HG02763 (cell line): ENCODE data around the gene ETNK2.

ENCODE experiments used
- ATAC-seq: cut with Tn5 transposase; IDR thresholded peaks from one replicate; pipeline ENCODE4 v1.9.1; 2021; ENCODE audit warnings: mild to moderate bottlenecking, moderate library complexity; ENCODE audit not compliant: unreplicated experiment

ETNK2 gene

DNA sequence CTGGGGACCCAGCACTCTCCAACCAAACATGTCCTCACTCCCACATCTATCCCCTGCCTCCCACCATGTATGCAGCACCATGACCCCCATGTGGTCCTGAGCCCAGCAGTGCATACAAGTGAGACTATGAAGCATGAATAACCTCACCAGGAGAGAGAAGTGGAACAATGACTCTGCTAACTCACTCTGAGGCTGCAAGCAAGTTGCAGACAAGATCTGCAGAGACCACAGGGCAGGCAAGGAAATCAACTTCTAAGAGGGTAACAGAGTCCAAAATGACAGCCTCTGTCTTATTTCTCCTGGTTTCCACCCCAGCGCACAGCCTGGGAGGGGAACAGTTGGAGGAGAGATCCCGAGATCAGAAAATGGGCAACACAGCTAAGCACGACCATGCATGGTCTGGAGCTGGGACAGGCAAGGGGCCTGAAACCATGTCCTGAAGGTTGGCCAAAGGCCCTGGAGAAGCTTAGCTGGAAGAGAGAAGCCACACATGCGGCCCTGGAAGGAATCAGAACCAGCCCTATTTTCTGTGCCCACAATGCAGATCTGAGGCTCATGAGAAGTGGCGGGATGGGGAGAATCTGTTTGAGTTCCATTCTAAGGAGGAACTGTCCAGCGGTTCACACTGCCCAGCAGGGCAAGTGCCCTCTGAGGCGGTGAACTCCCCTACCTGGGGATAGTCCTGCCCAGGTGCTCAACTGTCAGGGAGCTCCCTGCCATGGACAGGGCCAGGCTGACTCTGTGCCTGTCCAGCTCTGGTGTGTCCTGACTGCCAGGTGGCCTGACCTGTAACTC is 26.8 kb upstream of the ETNK2 start:
- ATAC-seq: no peak

DNA sequence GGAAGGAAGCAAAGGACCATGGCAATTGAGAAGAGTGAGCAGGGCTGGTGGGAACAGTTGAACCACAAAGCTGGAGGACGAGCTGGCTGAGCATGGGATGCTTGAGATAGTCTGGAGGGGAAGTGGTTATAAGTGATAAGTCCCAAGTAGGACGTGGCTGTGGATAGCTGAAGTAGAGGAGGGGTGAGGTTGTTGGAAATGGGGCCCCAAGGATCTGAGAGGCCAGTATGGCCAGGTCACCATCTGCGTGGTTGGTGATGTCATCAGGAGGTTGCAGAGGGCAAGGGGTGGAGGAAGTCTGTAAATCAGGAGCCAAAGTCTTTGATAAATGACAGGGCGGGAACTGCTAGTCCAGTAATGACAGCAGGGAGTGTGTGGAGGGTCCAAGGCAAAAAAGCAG is 25.3 kb upstream of the ETNK2 start:
- ATAC-seq: no peak

DNA sequence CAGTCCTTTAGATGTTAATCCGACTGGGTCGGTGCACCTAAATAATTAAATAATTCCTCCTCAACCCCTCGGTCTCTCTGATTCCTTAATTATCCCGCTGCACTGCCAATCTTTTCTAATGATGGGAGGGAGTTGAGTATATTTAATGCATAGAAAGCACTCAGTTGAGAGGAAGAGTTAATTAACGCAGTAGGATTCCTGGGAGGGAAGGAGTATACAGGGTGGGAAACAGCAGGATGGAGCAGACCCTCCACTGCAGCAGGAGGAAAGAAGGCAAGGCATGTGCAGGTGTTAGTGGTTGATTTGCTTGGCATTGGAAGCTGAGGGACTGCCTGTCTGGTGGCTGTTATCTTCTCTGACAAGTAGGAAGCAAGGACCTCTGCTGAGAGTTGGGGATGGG is 24.2 kb upstream of the ETNK2 start:
- no peak for ATAC-seq

DNA sequence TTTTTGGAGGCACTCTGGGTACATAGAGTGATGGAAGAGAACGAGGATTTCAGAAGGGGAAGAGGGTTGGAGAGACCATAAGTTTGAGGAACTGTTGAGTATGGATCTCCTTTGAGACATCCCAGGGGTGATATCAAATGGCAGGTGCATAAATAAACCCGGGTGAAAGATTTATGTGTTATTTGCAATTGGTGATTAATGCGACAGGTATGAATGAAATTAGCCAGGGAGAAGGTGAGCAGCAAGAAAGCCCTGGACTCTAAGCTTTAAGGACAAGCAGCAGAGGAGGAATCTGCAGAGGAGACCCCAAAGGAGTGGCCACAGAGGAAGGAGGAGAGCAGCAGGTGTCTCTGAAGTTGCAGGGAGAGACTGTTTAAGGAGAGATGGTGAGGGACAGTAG is 23.1 kb upstream of the ETNK2 start:
- no peak for ATAC-seq

DNA sequence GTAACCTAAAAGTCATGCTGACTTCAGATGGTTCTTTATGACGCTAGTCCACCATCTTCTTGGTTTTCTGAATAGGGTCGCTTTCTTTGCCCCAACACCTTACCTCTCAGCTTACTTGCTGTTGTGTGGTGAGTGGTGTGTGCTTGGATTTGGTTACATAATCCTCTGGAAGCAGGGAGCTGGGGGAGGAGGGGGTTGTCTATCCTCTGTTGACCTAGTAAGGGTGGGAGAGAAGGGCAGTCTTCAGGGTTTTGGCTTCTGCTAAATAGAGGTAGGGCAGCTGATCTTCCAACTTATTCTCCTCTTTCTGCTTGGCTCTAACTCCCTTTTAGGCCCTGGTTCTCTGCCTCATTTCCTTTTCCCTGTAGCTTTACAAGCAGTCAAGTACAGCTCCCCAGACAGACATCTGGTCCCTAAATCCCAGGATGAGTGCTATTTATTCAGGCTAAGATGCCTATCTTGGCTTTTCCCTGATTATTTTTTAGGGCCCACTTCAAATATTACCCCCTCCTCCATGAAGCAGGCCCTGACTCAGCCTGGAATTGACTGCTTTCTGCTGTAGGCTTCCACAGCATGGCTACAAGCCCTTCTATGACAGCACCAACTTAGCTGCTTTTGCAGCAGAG is 20.7 kb upstream of the ETNK2 start:
- no peak for ATAC-seq

DNA sequence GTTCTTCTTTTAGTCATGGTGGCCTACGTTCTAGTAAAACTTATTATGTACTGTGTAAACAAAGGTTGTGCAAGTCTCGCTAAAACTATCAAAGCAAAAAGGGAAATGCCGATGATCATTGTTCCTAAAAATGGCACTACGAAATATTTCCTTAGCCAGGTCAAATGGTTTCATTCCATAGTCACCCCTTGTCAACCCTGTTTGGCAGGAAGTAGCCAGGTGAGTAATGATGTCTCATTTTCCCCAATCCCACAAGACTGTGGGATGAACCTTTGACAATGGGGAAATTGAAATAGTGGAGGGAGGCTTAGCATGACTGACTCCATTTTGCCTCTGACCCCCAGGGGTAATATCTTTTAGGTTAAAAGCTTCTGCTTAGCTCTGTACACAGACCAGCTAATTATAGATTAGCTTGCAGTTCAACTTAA is 19.9 kb upstream of the ETNK2 start:
- no peak for ATAC-seq

DNA sequence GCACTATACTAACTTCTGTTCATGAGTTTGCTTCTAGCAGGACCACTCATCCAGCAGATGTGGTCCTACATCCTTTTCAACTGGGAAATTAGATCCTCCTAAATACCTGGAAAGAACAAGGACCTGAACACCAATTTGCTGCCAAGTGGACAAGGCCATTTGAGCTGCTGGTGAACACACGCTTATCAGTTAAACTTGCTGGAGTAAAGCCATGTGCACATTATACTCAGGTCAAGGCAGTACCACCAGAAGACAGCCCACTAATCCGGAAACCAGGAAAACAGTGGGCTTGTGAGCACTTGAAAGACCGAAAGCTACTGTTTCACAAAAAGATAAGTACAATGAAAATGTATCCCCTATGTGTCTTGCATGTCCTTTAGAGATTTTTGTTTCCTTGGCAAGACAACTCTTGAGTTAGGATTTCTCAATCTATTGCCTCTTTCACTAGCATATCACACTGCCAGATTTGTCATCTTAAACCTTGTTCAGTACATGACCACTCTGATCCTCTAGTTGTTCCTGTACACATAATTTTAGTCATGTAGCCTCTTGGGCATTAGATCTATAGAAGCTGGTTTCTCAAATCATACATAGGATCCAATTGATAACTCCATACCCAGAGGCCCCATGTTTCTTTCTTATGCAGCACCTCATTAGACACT is 18.8 kb upstream of the ETNK2 start:
- no peak for ATAC-seq

DNA sequence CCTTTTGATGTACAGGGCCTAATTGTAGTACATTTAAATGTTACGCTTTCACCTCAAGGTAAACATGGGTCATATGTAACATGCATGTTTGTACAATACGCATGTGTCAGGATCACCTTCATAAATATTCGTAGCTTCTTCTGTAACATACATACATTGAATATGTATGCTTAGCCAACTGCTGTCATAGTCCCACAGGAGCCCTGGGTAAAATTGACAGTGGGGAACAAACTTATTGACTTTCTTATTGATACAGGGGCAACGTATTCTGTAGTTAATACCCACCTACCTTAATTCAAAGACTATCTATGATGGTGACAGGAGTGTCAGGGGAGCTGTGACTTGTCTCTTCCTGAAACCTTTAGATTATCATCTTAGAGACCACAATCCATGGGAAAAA is 18.0 kb upstream of the ETNK2 start:
- ATAC-seq: no peak

DNA sequence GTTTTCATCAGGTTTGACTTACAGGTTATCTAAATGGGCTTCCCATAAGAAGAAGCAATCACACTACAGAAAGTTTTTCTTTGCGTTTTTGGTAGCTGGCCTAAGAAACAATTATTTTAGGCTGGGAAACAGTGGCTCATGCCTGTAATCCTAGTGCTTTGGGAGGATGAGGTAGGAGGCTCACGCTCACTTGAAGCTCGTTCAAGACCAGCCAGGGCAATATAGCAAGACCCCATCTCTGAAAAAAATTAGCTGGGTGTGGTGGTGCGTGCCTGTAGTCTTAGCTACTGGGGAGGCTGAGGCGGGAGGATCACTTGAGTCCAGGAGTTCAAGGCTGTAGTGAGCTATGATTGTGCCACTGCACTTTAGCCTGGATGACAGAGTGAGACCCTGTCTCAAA is 15.9 kb upstream of the ETNK2 start:
- ATAC-seq: no peak

DNA sequence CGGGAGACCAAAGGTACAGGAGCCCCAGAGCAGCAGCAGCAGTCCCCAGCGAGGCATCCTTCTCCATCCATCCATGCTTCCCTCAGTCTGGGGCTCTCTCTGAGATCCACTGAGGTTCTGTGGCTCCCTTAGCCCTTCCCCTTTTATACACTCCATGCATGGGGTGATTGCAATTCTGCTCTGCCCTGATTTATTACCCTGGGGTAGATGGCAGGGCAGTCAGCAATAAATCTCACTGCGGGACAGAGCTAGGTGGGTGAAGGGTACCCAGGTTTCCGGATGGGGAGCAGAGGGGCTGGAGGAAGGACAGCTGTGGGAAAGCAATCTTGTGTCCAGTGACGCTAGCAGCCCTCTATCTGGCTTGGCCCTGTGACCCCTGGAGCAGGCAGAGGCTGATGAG is 14.4 kb upstream of the ETNK2 start, which contains the start of gene REN:
TSS of gene REN (minus strand) at position 119 of the 400 bp plus-strand sequence. CDS start at position 75, 44 bp downstream.
- ATAC-seq: no peak

DNA sequence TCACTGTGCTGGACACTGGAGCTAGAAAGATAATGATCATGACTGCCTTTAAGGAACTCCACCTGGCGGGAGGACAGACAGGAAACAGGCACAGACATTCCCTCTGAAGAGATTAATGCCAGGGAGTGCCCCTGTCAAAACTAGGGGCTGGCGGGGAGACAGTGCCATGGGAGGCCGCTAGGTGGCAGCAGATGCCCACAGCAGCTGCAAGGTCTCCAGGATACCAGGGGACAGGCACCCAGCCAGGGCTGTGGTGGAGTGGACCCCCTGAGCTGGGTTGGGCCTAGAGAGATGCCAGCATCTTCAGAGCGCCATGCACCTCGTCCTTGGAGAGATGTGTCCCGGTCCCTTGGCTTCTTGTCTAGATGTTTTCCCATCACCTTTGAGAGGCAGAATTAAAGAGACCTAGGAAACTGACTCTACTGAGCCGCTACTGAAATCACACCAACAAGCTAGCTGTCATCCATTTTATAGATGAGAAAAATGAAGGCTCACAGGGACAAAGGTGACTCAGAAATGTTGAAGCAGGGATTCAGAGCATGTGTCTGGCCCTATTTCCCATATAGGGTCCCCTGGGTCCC is 10.7 kb upstream of the ETNK2 start:
- ATAC-seq: no peak

DNA sequence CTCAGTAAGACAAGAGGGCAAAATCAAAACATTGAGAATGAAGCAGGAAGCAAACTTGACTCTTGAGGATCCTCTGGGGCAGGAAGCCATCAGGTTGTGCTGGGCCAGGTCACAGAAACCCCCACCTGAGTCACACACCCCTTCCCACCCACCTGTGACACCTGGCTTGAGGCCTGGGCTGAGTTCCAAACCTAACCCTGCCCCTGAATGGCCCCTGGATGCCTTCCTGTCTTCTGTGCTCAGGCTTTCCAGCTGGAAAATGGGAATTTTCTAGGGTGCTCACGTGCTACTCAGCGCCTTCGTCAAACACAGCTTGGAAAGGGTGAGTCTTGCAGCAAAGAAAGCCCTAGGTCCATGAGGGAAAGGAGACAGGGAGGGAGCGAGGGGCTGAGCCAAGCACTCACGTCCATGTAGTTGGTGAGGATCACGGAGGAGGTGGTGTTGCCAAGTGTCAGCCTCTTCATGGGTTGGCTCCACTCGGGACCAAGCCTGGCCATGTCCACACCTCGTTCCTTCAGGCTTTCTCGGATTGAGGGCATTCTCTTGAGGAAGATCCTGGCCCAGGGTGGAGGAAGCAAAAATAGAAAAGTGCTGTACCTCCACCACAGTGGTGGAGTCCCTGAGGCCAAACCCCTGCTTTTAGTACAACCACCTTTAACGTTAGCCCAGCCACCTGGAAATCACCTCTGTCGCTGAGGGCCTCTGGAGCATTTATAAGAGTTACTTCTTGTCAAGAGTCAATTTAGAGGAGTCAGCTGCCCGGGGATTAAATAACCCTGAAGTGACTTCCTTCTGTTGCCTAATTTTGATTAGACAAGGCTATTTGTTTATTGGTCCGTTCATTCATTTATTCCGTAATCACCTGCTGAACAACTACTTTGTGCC is 10.0 kb upstream of the ETNK2 start:
- no peak for ATAC-seq

DNA sequence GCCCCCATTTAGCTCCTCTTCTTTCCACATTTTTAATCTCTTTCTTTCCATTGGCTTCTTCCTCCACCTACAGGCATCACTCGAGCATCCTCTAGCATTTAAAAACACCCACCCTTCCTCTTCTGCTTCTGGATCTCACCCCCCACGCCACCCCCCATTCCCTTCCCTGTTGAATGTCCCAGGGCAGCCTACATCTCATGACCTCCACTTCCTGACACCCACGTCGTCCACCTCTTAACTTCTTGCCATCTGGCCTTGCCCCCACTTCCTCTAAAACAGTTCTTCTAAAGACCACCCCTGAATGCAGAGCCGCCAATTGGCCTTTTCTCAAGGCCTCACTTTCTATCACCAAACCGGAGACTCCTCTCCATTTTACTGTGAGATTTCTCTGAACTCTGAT is 6.1 kb upstream of the ETNK2 start:
- no peak for ATAC-seq

DNA sequence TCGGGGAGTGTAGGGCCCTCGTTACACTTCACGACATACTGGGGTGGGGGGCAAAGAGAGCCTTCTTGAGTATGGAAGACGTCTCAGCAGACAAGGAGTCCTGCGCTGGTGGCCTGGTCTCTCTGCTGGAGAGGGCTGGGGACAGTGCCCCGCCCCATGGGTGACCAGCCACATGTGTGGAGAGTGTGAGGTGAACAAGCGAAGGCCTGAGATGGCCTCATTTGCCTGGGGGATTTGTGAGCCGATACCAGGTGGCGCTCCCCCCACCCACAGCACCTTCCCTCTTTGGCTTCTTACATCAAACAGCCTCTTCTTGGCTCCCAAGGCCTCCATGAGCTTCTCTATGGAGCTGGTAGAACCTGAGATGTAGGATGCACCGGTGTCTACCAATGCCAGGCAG is 4.0 kb upstream of the ETNK2 start:
- ATAC-seq: no peak

DNA sequence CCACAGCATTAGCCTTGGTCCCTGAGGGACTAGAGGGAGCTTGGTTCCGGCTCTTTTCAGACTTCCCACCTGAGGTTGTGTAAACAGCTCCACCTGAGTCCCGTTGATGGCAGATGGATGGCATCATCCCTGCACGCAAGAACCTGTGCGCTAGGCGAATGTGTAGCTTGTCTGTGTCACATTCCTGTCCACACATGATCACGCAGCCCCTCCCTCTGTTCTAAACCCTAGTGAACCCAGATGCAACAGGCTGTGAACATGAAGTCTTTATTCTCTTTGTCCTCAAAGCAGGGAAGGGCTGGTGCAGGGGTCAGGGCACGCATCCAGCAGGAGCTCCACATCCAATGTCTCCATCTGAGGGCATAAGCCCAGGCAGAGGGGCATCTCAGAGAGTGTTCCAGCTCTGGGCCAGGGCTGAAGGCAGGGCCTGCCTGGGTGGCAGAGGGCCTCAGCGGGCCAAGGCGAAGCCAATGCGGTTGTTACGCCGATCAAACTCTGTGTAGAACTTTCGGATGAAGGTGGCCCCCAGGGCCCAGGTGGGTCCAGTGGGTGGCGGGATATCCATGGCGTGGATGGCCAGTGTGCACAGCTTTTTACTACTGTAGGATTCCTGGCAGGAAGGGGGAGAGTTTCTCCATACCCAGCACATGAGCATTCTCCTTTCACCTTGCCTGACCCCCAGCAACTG is 2.9 kb upstream of the ETNK2 start:
- no peak for ATAC-seq

DNA sequence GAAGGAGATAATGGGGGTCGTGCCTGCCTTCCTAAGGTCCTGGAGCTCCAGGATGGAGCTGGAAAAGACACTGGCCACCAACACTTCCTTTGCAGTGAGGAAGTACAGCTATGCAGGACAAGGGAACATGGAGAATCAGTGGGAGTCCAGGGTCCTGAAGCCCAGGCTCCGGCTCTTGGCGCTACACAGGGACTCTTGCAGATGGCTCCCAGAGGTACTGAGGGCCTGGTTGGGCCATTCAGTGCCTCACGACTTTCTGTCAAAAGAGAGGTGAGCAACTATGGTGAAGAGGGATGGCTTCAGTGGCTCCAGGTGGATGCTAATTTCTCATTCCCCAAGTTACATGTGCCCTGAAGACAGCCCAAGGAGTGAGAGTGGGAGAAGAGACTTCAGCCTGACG is 1.8 kb upstream of the ETNK2 start:
- ATAC-seq: no peak

DNA sequence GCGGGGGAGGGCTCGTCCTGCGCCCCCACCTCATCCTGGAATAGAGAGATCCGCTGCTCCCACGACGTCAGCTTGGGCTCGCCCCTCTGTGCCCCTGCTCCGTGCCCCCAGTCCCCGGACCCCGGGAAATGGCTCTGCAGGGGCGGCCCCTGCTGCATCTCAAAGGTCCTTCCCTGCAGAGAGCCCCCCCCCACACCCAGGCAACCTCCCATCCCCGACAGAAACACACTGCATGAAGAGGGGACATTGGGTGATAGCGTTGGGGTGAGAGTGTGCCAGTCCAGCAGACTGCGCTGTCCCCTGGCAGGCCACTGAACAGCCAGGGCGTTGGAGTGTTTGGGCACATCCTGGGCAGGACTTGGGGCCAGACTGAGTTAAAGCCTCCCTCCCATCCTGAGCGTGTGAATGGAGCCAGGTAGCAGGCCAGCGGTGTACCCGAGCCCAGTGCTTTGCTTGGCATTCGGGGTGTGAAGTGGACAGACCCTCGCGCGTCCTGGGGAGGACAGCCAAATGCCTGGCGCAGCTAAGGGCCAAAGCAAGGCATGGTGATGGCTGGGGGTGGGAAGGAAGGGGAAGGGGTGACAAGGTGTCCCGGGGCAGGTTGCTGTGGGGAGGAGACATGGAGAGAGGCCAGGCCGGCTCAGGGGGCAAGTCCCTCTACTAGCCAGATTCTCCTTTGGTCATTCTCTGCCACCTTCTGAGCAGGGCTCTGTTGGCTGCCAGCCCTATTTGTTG is 633 bp upstream of the ETNK2 start:
- ATAC-seq: no peak

DNA sequence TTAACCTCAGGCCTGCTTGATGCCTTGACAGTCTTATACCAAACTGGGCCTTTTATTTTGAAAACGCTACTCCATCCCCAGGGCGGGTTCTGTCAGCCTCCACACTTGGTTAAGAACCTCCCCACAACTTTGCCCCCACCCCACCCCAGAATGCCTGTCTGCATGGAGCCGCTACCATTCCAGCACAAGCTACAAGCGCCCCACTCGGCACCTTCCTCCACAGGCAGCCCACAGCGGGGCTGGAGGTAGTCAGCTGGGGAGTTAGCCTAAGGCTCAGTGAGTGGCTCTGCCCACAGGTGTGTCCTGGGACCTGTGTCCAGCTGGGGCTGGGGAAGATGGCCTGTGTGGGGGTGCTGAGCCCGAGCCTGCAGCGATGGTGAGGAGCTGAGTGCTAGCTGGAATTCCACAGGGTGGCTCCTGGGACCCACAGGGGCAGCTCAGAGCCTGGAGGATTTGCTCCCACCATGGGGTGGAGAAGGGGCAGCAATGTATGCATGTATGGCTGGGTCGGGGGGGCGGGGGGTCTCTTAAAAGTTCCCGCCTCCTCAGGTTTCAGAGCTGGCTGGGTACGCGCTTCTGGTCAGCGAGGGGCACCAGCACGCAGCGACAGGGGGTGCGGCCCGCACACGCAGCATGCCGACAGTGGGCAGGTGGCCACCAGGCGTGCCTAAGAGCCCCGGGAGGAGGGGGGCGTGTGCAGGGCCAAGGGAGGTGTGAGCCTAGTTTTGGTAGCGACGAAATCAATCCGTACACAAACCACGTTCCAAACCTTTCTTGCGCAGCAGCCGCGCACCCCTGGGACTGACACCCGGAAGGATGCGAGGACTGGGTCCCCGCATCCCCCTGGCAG is 917 bp downstream of the ETNK2 start:
- no peak for ATAC-seq
